T follicular helper cell (primary cell): ENCODE results near the gene EPHB2.
"Not testable (repeated sequence)": the region's sequence is repeated elsewhere in the genome, so short reads cannot be mapped to it uniquely, and the experiment has no call there.

Experiments
- DNase-seq: peaks from one replicate; pipeline ENCODE4 v3.0.0-alpha.2; 2020; ENCODE audit warnings: low read depth

The EPHB2 gene

DNA sequence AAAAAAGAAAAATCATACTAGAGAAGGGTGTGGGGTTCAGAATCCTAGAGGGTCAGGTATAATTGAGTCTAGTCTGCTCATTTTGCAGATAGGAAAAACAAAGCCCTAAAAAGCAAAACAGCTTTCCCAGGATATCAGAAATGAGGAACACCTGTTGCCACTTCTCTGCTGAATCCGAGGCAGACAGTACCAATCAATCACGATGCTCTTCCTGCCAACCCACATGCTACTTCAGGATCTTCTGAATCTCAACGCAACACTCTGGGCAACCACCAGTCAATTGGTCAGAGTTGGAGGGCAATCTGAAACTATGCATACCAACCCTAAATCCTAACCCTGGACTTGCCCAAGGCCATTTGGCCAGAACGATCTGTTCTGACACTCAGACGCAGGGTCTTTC lies 128.3 kb downstream of the EPHB2 start:
- no peak for DNase-seq

DNA sequence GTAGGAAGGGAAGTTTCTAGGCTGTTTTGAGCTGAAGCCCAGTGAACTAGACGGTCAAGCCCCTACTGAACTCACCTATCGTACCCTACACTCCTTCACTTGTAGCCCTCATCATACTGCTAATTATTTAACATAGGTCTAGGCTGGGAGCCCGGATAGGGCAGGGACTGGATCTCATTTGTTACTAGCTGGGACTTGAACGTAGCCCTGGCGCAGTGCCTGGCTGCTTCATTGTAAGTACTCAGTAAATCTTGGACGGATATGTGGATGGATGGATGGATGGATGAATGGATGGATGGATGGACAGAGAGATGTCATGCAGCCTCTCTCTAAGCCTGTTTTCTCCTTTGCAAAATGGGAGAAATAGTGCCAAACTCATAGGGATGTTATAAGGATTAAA lies 129.2 kb downstream of the EPHB2 start:
- no peak for DNase-seq

DNA sequence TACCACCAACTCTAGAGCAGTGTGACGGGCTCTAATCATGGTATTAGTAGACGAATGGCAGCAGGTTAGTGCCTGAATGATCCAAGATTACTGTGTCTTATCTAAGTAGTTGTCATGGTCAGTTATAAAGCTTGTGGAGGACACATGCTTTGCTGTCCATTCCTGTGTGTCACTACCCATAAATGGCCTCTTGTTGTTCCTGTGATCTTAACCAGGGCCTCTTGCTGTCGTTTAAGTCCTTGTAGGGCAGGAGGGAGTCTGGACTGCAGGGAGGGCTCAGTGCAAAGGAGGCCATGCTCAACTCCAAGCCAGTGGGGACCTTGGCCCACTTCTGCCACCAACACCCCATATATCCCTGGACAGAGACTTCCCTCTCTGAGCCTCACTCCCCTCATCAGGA lies 130.5 kb downstream of the EPHB2 start:
- no peak for DNase-seq

- DNase-seq, result no peak
These were observed 131.2 kb downstream of the EPHB2 start for GRCh38 chr1:22841860-22842281.

DNA sequence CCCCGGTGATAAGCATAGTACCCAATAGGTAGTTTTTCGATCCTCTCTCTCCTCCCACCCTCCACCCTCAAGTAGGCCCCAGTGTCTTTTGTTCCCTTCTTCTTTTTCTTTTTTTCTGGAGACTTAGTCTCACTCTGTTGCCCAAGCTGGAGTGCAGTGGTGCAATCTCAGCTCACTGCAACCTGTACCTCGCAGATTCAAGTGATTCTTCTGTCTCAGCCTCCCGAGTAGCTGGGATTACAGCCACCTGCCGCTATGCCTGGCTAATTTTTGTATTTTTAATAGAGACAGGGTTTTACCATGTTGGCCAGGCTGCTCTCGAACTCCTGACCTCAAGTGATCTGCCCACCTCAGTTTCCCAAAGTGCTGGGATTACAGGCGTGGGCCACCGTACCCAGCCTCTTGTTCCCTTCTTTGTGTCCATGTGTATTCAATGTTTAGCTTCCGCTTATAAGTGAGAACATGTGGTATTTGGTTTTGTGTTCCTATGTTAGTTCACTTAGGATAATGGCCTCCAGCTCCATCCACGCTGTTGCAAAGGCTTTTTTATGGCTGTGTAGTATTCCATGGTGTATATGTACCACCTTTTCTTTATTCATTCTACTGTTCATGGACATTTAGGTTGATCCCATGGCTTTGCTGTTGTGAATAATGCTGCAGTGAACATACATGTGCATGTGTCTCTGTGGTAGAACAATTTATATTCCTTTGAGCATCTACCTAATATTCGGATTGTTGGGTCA lies 133.0 kb downstream of the EPHB2 start:
- DNase-seq, result not testable (repeated sequence)

- no peak for DNase-seq
These were observed 134.0 kb downstream of the EPHB2 start for GRCh38 chr1:22844621-22845020.

DNA sequence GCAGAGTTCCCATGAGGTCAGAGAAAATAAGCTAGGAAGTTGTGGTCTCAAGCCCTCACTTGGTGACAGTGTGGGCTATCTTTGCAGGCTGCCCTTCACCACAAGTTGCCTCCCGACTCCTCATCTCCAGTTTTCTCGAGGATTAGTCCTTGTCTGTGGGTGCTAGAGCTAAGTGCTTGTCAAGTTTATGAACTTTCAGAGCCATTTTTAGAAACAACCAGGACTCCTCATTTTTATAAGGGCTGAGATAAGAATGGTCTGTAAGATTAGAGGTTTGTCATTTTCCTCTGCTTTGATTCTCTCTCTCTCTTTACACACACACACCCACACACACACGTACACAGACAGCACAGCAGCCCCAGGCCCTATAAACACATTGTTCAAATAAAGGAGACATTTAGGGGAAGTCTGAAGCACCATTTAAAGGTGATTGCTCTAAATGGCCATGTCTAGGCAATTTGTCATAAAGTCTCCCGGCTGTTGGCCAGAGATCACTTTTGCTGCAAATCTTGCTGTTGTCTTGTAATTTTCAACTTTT lies 134.8 kb downstream of the EPHB2 start:
- DNase-seq, result no peak

DNA sequence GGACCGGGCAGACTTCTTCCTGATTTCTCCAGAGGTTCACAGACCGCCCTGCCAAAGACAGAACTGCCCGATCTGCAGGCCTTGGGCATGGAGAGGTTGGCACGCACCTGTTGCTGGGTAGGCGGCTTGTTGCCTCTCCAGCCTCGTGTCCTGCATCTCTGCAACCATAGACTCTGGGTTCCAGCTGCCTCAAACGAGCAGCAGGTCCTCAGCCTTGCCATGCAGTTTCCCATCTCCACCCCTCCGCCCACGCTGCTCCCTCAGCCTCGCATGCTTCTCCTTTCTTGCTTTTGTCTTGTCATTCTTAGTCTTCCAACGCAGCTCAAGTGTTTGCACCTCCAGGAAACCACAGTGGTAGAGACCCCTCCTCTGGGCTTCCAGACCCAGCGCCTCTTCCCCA lies 135.8 kb downstream of the EPHB2 start:
- DNase-seq, result no peak

DNA sequence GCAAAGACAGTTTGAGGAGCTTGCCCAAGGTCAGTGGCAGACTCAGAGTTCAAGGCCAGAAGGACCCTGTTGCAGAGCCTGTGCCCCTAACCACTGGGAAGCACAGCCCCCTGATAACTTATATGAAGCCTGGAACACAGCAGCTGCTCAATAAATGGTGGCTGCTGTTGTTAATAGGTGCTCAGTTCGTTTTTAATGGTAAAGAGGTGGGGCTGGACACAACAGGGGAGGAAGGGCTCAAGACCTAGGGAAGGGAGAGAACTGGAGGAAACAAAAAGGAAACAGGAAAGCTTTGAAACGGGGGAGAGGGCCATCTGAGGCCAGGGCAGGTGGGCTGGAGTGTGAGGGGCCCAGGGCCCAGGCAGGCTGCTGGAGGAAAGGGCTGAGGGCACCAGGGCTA lies 136.6 kb downstream of the EPHB2 start:
- no peak for DNase-seq

GRCh38 chr1:22847709-22848108 lies 137.1 kb downstream of the EPHB2 start:
- no peak for DNase-seq

- DNase-seq, result no peak
These were observed 137.8 kb downstream of the EPHB2 start for GRCh38 chr1:22848405-22848804.

GRCh38 chr1:22849770-22850169 lies 139.1 kb downstream of the EPHB2 start:
- DNase-seq, result no peak

GRCh38 chr1:22850281-22850680 lies 139.6 kb downstream of the EPHB2 start:
- no peak for DNase-seq

GRCh38 chr1:22850681-22851080 lies 140.0 kb downstream of the EPHB2 start:
- DNase-seq, result no peak

GRCh38 chr1:22851517-22851916 lies 140.9 kb downstream of the EPHB2 start:
- no peak for DNase-seq

- no peak for DNase-seq
These were observed 141.6 kb downstream of the EPHB2 start for GRCh38 chr1:22852144-22852655.

- no peak for DNase-seq
These were observed 143.1 kb downstream of the EPHB2 start for GRCh38 chr1:22853651-22854185.

DNA sequence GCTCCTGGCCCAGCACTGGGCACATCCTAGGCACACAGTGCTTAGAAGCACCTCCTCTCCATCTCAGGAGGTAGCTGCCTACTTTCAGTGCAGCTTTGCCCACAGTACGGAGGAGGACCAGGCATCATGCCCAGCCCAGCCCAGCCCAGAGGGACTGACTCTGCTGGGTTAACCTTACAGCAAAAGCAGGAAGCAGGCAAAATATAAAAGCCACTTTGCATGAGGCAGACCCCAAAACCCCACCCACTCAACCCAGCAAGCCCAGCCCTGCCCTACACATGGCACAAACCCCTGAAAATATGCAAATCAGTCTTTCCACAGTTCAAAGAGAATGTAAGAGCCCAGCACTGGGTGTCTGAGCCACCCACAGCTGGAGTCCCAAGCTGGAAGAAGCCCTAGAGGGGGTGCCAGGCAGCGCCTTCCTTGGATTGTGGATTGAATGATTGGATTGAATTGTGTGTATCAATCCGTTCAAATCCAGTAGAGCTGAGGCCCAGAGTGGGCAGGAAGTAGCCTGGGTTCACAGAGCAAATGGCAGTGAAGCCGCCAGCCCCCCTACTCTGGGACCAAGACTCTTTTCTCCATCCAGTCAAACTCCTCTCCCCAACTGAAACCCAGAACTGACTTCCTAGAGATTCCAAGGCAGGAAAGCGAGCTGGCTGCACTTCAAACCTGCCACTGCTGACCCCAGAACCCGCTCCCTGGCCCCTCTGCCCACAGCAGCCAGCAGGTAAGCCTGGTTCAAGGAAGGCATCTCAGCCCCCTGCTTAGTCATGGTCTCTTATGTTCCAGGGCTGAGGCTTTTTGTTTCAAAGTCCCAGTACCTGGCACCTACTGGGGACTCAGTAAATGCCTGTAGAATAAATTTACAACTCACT lies 144.3 kb downstream of the EPHB2 start:
- no peak for DNase-seq

DNA sequence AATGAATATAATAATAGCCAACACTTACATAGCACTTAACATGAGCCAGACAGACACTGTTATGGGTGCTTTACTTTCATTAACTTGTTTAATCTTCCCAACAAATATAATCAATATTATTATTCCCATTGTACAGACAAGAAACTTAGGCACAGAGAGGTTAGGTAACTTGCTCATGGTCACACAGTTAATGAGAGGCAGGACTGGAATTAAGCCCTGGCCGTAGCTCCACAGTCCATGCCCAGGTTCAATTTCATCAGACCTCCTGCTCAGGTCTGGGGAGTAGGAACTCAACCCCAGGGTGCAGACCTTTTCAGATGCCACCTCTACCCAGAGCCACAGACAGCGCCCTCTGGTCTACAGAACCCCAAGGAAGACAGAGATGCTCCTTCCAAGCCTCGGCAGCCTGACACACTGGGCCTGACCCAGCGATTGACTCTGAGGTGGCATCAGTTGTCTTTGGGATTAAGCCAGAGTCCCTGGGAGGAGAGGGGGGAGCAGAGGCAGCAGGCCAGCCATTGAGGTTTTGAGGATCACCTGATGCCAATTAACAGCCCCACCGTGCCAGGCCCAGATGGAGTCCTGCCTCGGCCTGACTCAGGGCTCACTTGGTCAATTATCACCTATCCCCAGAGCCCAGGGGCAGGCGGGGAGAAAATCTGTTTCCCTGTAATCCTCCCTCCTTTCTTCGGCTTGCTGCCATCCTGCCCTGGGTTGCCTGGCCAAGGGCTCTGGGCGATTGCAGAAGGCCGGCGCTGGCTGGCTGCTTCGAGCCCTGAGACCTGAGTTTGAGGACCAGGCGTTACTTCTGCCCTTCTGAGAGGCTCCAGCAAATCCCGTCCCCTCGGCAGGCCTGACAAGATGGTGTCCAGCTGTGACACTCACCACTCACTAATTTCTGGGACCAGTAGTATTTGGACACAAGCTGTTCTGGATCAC lies 145.3 kb downstream of the EPHB2 start:
- no peak for DNase-seq

GRCh38 chr1:22857661-22858060 lies 147.0 kb downstream of the EPHB2 start:
- no peak for DNase-seq

DNA sequence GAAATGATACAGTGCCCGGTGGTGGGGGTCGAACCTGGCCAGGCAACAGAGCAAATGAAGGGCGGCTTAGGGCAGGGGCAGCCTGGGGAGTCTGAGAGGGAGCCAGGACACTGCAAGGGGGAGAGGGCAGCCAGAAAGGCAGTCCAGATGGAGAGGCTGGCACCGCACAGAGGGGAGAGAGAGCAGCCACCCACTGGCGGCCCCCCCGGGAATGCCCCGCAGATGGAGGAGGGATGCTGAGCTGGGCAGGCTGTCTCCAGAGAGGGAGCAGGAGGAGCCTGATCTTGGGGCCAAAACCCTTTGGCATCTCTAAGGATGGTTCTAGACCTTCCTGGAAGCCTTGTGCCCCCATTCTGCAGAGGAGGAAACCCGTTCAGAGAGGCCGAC lies 149.8 kb downstream of the EPHB2 start:
- DNase-seq, result no peak
